T-helper 17 cell (primary cell): ENCODE data around the gene STRIP1. TPM values are rescaled to one million over a fixed set of nuclear protein-coding genes. Genes with fewer than 3 reads are reported as not detected.

Source experiments
- ATAC-seq: fragments of 150-1000 bp; cut with Tn5 transposase; 2 replicates; pipeline ENCODE4 v1.10.0; 2021; ENCODE audit warnings: mild to moderate bottlenecking, moderate library complexity
- DNase-seq, 3 donors: peaks; one replicate each; pipeline versions ENCODE4 v3.0.0 to v3.0.0-alpha.2; 2020 to 2021
- H3K9me3 ChIP-seq: one replicate; pipeline ENCODE4 v1.7.0; 2013; ENCODE audit warnings: low read length, mild to moderate bottlenecking; ENCODE audit not compliant: control insufficient read depth, poor library complexity, severe bottlenecking
- H3K27ac Mint-ChIP-seq: one replicate; pipeline ENCODE4 v1.8.0; 2022; ENCODE audit warnings: mild to moderate bottlenecking, moderate library complexity, mixed read lengths
- H3K27me3 Mint-ChIP-seq: one replicate; pipeline ENCODE4 v1.8.0; 2022; ENCODE audit warnings: mixed read lengths
- H3K36me3 Mint-ChIP-seq: one replicate; pipeline ENCODE4 v1.8.0; 2022; ENCODE audit warnings: low read depth, mixed read lengths
- H3K4me1 Mint-ChIP-seq: one replicate; pipeline ENCODE4 v1.8.0; 2022; ENCODE audit warnings: mild to moderate bottlenecking, mixed read lengths
- H3K4me3 Mint-ChIP-seq: one replicate; pipeline ENCODE4 v1.8.0; 2022; ENCODE audit warnings: mild to moderate bottlenecking, moderate library complexity, mixed read lengths
- total RNA-seq, 4 donors: library from RNA in 2 of 4; stranded (reverse) in 2 of 4; gene quantifications; one replicate each; pipeline ENCODE4 v1.2.3 and lab custom pipeline; 2022 to 2026

STRIP1 gene
- total RNA-seq, 2 donors from 2014 or later, result 70.1 to 86.8 TPM

- H3K9me3 ChIP-seq, result no peaks in the 10 kb centered on the region
- H3K27me3 Mint-ChIP-seq, result peaks cover 11% of the 10 kb centered on the region
- ATAC-seq, result no peak
- DNase-seq, result no peak
- peaks cover 5% of the 10 kb centered on the region for H3K36me3 Mint-ChIP-seq
- H3K27ac Mint-ChIP-seq, result no peak overlapping the region
- peaks cover 8% of the 10 kb centered on the region for H3K4me1 Mint-ChIP-seq
- no peak overlapping the region for H3K4me3 Mint-ChIP-seq
These were observed 26.2 kb downstream of the STRIP1 start for GRCh38 chr1:110060662-110061060.

GRCh38 chr1:110061341-110061740 is 26.9 kb downstream of the STRIP1 start:
- Mint-ChIP-seq H3K27ac (no peak overlapping the region), H3K4me1 (peaks cover 8% of the 10 kb centered on the region), H3K27me3 (peaks cover 18% of the 10 kb centered on the region), H3K4me3 (no peak overlapping the region), H3K36me3 (peaks cover 5% of the 10 kb centered on the region)
- DNase-seq (no peak), ATAC-seq (no peak)
- H3K9me3 ChIP-seq, result no peaks in the 10 kb centered on the region

DNA sequence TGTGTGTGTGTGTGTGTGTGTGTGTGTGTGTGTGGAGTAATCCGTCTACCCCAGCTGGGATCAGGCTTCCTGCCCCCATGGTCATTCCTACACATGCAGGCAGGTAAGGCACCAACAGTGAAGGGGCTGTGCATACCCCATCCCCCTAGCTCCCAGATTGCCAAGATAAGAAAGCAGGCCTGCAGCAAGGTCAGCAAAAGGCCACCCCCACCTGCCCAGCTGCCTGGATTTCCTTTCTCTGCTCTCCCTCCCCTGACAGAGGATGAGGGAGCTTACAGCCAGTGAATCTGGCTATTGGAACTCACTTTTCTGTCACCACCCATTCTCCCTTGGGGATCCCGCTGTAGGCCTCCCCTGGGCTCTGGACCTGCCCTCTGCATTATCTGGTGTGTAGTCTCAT is 28.2 kb downstream of the STRIP1 start:
- Mint-ChIP-seq H3K4me1 (peaks cover 8% of the 10 kb centered on the region), H3K27me3 (peaks cover 30% of the 10 kb centered on the region), H3K27ac (no peak overlapping the region), H3K36me3 (peaks cover 7% of the 10 kb centered on the region), H3K4me3 (no peak overlapping the region)
- DNase-seq (no peak), ATAC-seq (no peak)
- H3K9me3 ChIP-seq, result no peaks in the 10 kb centered on the region

GRCh38 chr1:110063781-110064180 is 29.4 kb downstream of the STRIP1 start:
- no peaks in the 10 kb centered on the region for H3K9me3 ChIP-seq
- no peak for DNase-seq
- no peak overlapping the region for H3K4me3 Mint-ChIP-seq
- ATAC-seq, result no peak
- H3K27me3 Mint-ChIP-seq, result peaks cover 42% of the 10 kb centered on the region
- peaks cover 9% of the 10 kb centered on the region for H3K36me3 Mint-ChIP-seq
- peaks cover 16% of the 10 kb centered on the region for H3K4me1 Mint-ChIP-seq
- no peak overlapping the region for H3K27ac Mint-ChIP-seq

DNA sequence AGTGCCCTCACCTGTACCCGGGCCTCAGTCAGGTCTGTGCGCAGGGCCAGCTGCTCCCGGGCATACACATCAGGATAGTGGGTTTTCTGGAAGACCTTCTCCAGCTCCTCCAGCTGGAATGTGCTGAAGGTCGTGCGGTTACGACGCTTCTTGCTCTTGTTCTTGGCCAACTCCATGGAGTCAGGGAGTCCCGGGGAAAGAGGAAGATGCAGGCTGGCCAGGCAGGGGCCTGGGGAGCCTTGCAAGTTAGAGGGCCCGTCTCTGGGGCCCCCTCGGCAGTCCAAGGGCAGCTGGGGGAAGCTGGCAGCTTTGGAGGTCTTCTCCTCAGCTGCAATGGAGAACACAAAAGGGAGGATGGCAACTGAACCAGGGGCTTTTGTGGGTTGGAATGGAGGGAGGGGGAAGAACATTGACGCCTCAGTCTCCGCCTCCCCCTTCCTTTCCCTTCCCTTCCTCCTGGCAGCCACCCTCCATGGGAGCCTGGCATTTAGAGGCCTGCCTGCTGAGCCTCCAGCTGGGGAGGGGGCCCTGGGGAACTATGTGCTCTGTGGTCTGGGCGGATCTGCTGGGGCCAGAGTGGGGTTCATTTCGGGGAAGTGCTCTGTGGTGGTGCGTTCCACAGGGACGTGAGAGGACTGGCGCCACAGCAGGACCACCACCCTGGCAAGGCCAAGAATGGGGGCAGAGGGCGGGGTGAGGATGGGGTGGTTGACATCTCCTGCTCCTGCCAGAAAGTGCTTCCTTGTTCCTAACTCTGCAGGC is 30.3 kb downstream of the STRIP1 start:
- no peaks in the 10 kb centered on the region for H3K9me3 ChIP-seq
- Mint-ChIP-seq H3K36me3 (peaks cover 9% of the 10 kb centered on the region), H3K4me1 (peaks cover 19% of the 10 kb centered on the region), H3K27ac (no peak overlapping the region), H3K27me3 (peaks cover 47% of the 10 kb centered on the region), H3K4me3 (no peak overlapping the region)
- no peak for ATAC-seq
- no peak for DNase-seq

DNA sequence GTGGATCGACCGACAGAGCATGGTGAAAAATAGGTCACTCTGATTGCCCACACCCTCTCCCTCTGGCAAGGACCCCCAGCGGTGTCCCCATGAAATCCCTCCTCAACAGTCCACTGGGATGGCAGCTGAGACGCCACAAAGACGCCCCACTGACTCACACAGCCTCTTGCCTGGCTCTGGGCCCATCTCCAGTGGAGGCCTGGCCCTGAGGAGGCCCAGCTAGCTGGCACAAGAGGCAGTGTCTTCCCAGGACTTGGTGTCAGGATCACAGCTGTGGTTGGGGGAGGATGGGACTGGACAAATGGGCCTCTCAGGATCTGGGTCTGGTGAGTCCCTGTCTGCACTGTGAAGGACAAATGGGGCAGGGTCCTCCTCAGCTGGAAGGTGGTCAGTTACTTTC is 31.4 kb downstream of the STRIP1 start:
- no peak overlapping the region for H3K27ac Mint-ChIP-seq
- H3K4me1 Mint-ChIP-seq, result peaks cover 15% of the 10 kb centered on the region
- no peak overlapping the region for H3K4me3 Mint-ChIP-seq
- H3K36me3 Mint-ChIP-seq, result peaks cover 9% of the 10 kb centered on the region
- no peak for ATAC-seq
- no peak for DNase-seq
- H3K27me3 Mint-ChIP-seq, result peaks cover 51% of the 10 kb centered on the region
- no peaks in the 10 kb centered on the region for H3K9me3 ChIP-seq

- ATAC-seq (no peak), DNase-seq (no peak)
- Mint-ChIP-seq H3K4me1 (peaks cover 13% of the 10 kb centered on the region), H3K36me3 (peaks cover 11% of the 10 kb centered on the region), H3K27ac (no peak overlapping the region), H3K27me3 (peaks cover 67% of the 10 kb centered on the region), H3K4me3 (peak overlapping the region; percentile 80)
- no peaks in the 10 kb centered on the region for H3K9me3 ChIP-seq
These were observed 33.1 kb downstream of the STRIP1 start for GRCh38 chr1:110067479-110067892.

DNA sequence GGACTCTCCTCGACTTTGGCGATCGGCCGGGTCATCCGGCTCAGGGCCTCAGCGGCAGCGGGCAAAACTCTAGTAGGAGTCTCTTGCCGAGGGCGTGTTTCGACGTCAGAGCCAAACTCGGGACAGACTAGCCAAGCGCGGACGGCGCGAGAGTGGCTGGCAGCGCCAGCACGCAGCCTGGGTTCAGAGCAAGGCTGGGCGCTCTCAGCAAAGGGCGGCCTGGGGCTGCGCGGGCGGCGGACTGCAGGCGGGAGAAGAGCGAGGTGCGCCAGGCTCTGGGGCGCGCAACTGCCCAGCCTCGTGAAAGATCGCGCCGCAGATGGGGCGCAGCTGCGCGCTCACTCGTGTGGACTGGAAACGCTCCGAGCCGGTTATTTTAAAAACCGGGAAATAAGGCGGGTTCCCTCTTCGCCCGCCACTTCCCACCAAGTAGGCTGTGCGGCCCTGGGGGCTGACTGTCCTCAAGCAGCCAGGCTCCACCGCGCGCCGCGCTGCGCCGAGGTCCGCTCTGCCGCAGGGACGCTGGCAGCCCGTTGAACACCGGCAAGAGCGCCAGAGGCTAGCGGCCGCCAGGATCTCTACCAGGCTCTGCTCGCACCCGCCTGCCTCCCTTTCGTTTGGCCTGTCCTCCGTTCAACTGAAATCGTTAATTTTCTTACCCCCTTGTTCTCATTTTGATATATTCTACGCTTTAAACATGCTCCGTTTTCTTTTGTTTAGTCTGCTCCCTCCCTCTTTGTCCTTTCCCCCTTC is 33.6 kb downstream of the STRIP1 start:
- no peaks in the 10 kb centered on the region for H3K9me3 ChIP-seq
- no peak for ATAC-seq
- Mint-ChIP-seq H3K27me3 (peaks cover 73% of the 10 kb centered on the region), H3K36me3 (peaks cover 11% of the 10 kb centered on the region), H3K4me3 (peak overlapping the region; percentile 80), H3K4me1 (peaks cover 13% of the 10 kb centered on the region), H3K27ac (peak overlapping the region; percentile 14)
- no peak for DNase-seq

GRCh38 chr1:110068646-110069403 is 34.4 kb downstream of the STRIP1 start:
- H3K9me3 ChIP-seq, result no peaks in the 10 kb centered on the region
- DNase-seq (no peak), ATAC-seq (peak; percentile 59)
- H3K4me3 Mint-ChIP-seq, result peak overlapping the region; percentile 80
- peak overlapping the region; percentile 14 for H3K27ac Mint-ChIP-seq
- H3K4me1 Mint-ChIP-seq, result peaks cover 13% of the 10 kb centered on the region
- peaks cover 11% of the 10 kb centered on the region for H3K36me3 Mint-ChIP-seq
- H3K27me3 Mint-ChIP-seq, result peaks cover 78% of the 10 kb centered on the region

- H3K27me3 Mint-ChIP-seq, result peaks cover 79% of the 10 kb centered on the region
- H3K36me3 Mint-ChIP-seq, result peaks cover 13% of the 10 kb centered on the region
- H3K4me3 Mint-ChIP-seq, result peak overlapping the region; percentile 80
These were observed 35.2 kb downstream of the STRIP1 start for GRCh38 chr1:110069404-110070281.

DNA sequence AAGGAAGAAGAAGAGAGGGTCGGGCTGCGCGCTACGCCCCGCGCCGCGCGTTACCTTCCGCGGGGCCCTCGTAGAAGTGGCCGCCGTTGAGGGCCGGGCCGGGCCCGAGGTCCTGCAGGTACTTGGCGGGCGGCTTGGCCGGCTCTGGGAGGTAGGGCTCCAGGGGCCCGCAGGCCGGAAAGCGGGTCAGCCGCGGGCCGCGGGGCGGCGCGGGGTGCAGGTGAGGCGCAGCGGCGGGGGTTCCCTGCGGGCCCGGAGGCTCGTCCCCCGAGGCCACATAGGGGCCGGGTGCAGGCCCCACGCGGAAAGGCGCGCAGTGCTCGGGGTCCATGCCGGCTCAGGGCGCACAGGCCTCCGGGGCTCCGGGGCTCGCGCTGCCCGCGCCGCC is 35.9 kb downstream of the STRIP1 start:
- ATAC-seq (peak; percentile 32), DNase-seq (no peak)
- H3K9me3 ChIP-seq, result no peaks in the 10 kb centered on the region
- H3K27ac Mint-ChIP-seq, result no peak overlapping the region
- peaks cover 13% of the 10 kb centered on the region for H3K4me1 Mint-ChIP-seq
- peaks cover 13% of the 10 kb centered on the region for H3K36me3 Mint-ChIP-seq
- H3K27me3 Mint-ChIP-seq, result peaks cover 83% of the 10 kb centered on the region
- peak overlapping the region; percentile 55 for H3K4me3 Mint-ChIP-seq

More at GRCh38 chr1:110069404-110070281, 35.2 kb downstream of the STRIP1 start:
- ATAC-seq (peak; percentile 38), DNase-seq (no peak)
- no peaks in the 10 kb centered on the region for H3K9me3 ChIP-seq
- Mint-ChIP-seq H3K4me1 (peaks cover 13% of the 10 kb centered on the region), H3K27ac (no peak overlapping the region)

DNA sequence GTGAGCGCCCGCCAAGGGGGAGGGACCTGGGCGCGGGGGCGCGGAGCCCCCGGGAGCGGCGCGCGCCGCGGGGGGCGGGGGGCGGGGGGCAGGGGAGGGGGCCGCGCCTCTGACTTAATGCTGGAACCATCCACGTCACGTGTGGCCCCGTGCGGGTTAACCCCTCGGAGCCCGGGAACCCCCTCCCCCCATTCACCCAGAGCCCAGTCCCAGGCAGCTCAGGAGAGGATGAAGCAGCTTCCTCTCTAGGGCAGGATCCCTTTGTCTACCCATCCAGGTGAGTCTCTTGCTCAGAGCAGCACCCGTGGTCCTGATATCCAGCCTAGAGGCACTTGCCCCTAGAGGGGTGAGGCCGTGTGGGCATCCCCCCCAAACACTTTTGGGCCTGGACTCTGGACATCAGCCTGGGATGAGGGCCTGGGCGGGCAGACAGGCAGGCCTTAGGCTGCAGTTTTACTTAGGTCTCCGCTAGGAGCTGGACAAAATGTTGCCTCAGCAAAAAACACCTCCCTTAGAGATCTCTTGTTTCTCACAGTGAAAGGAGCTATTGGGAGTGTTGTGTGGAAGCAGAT is 36.3 kb downstream of the STRIP1 start, which contains the start of gene ALX3:
Gene ALX3, minus strand, starts transcription at position 2 of the 572 bp plus-strand sequence. CDS start 60 bp downstream, outside the sequence.
- no peak within 1 kb of the TSS for H3K27ac Mint-ChIP-seq
- H3K27me3 Mint-ChIP-seq, result peaks cover 87% of the 10 kb centered on the region
- peaks cover 15% of the 10 kb centered on the region for H3K36me3 Mint-ChIP-seq
- ATAC-seq (no peak), DNase-seq (no peak)
- peak within 1 kb of the TSS; percentile 55 for H3K4me3 Mint-ChIP-seq
- peaks cover 13% of the 10 kb centered on the region for H3K4me1 Mint-ChIP-seq
- no peaks in the 10 kb centered on the region for H3K9me3 ChIP-seq
